H1 (cell line): ENCODE measurements around the gene ST3GAL2. TPM values are rescaled to one million over a fixed set of nuclear protein-coding genes. Genes with fewer than 3 reads are reported as not detected.

ENCODE experiments used
- CTCF ChIA-PET: fragments of 300-600 bp; sonication (Branson Sonifier 250); formaldehyde crosslinking; loops from one replicate; lab custom pipeline; 2021; ENCODE audit not compliant: partially characterized antibody; lab: Charles Lee
- POLR2A ChIA-PET: fragments of 300-600 bp; sonication (Branson Sonifier 250); formaldehyde crosslinking; loops from one replicate; lab custom pipeline; 2021; ENCODE audit warnings: inconsistent platforms; ENCODE audit not compliant: partially characterized antibody; lab: Charles Lee
- DNase-seq, 2 experiments: peaks; one replicate each; pipeline versions ENCODE4 v3.0.0 to v3.0.0-alpha.2; 2010 to 2022; ENCODE audit warnings: low spot score in 2 of 2, low read depth in 1 of 2, mixed read lengths in 1 of 2
- FAIRE-seq: peaks from 2 replicates; lab custom pipeline; 2011; peaks lifted over from hg19 to GRCh38; lab: Jason Lieb, UNC
- H2AFZ ChIP-seq: 2 replicates; pipeline ENCODE4 v1.8.1; 2012; ENCODE audit warnings: low read length, inconsistent platforms
- H2AK5ac ChIP-seq: 2 replicates; pipeline ENCODE4 v1.6.1; 2013; ENCODE audit warnings: low read depth, low read length
- H2BK120ac ChIP-seq: replicated peaks from 2 replicates; pipeline ENCODE3; 2013; ENCODE audit warnings: low read depth, low read length, inconsistent platforms
- H2BK12ac ChIP-seq: 2 replicates; pipeline ENCODE4 v1.6.1; 2013; ENCODE audit warnings: low read depth, low read length
- H2BK15ac ChIP-seq: 2 replicates; pipeline ENCODE4 v1.6.1; 2013; ENCODE audit warnings: low read length
- H2BK20ac ChIP-seq: 2 replicates; pipeline ENCODE4 v1.6.1; 2013; ENCODE audit warnings: low read length
- H2BK5ac ChIP-seq: 2 replicates; pipeline ENCODE4 v1.6.1; 2013; ENCODE audit warnings: low read depth, low read length
- H3K14ac ChIP-seq: 2 replicates; pipeline ENCODE4 v1.6.1; 2013; ENCODE audit warnings: inconsistent platforms; ENCODE audit not compliant: insufficient read length
- H3K18ac ChIP-seq: 2 replicates; pipeline ENCODE4 v1.6.1; 2013; ENCODE audit warnings: low read length; ENCODE audit errors: extremely low read depth
- H3K23ac ChIP-seq: 2 replicates; pipeline ENCODE4 v1.6.1; 2013; ENCODE audit warnings: inconsistent platforms; ENCODE audit not compliant: insufficient read length
- H3K23me2 ChIP-seq: 2 replicates; pipeline ENCODE4 v1.6.1; 2013; ENCODE audit warnings: low read depth, low read length
- H3K27ac ChIP-seq: 2 replicates; pipeline ENCODE4 v1.6.1; 2011; ENCODE audit warnings: low read depth, low read length, inconsistent platforms
- H3K27me3 ChIP-seq, 4 experiments: replicated peaks in 1 of 4; 1 replicate in 1 of 4; 2 replicates in 3 of 4; pipeline versions ENCODE4 v1.6.1 to v1.8.1; 2011 to 2013; ENCODE audit warnings: low read length in 3 of 4, mild to moderate bottlenecking in 3 of 4, inconsistent platforms in 2 of 4, mixed read lengths in 2 of 4, moderate library complexity in 1 of 4; ENCODE audit not compliant: control insufficient read depth in 3 of 4, insufficient read depth in 3 of 4; ENCODE audit errors: extremely low read depth in 1 of 4
- H3K36me3 ChIP-seq, 4 experiments: 2 replicates each; pipeline versions ENCODE4 v1.6.1 to v1.8.1; 2011 to 2013; ENCODE audit warnings: mild to moderate bottlenecking in 4 of 4, low read length in 3 of 4, moderate library complexity in 2 of 4, control low read depth in 1 of 4, inconsistent platforms in 1 of 4; ENCODE audit not compliant: insufficient read depth in 4 of 4, control insufficient read depth in 2 of 4
- H3K4ac ChIP-seq: replicated peaks from 2 replicates; pipeline ENCODE3; 2013; ENCODE audit warnings: low read length, low read depth, mixed read lengths, inconsistent platforms; ENCODE audit not compliant: insufficient read length
- H3K4me1 ChIP-seq, 4 experiments: replicated peaks in 1 of 4; 1 replicate in 1 of 4; 2 replicates in 3 of 4; pipeline versions ENCODE4 v1.6.1 to v1.8.1; 2011 to 2013; ENCODE audit warnings: low read length in 3 of 4, inconsistent platforms in 2 of 4, mixed read lengths in 1 of 4; ENCODE audit not compliant: insufficient read depth in 4 of 4, control insufficient read depth in 3 of 4
- H3K4me2 ChIP-seq, 2 experiments: 2 replicates each; pipeline versions ENCODE4 v1.6.1 to v1.8.1; 2011 to 2013; ENCODE audit warnings: low read depth in 2 of 2, low read length in 2 of 2, control low read depth in 1 of 2, inconsistent platforms in 1 of 2, mild to moderate bottlenecking in 1 of 2; ENCODE audit not compliant: insufficient read depth in 1 of 2
- H3K4me3 ChIP-seq, 4 experiments: fragments of 200-600, 300-600 bp in 1 of 4; sonication (generic), shearing (Covaris generic), sonication (Bioruptor Twin) in 1 of 4; 2 replicates each; pipeline versions ENCODE4 v1.5.1 to v1.8.1; 2011 to 2016; ENCODE audit warnings: low read length in 4 of 4, low read depth in 3 of 4, control low read depth in 2 of 4, inconsistent platforms in 2 of 4, mild to moderate bottlenecking in 2 of 4, mixed read lengths in 1 of 4, moderate library complexity in 1 of 4; ENCODE audit not compliant: insufficient read depth in 2 of 4; ENCODE audit errors: extremely low read depth in 1 of 4
- H3K56ac ChIP-seq: replicated peaks from 2 replicates; pipeline ENCODE3; 2013; ENCODE audit warnings: low read depth, mild to moderate bottlenecking, mixed read lengths, low read length, inconsistent platforms; ENCODE audit not compliant: insufficient read length
- H3K79me1 ChIP-seq: 2 replicates; pipeline ENCODE4 v1.6.1; 2013; ENCODE audit warnings: low read depth, low read length, control low read depth
- H3K79me2 ChIP-seq, 2 experiments: 2 replicates each; pipeline versions ENCODE4 v1.6.1 to v1.8.1; 2012 to 2013; ENCODE audit warnings: low read length in 2 of 2, mild to moderate bottlenecking in 2 of 2, inconsistent platforms in 1 of 2; ENCODE audit not compliant: insufficient read depth in 2 of 2, control insufficient read depth in 1 of 2
- H3K9ac ChIP-seq, 4 experiments: replicated peaks in 1 of 4; 1 replicate in 1 of 4; 2 replicates in 3 of 4; pipeline versions ENCODE4 v1.6.1 to v1.8.1; 2011 to 2013; ENCODE audit warnings: low read depth in 3 of 4, low read length in 3 of 4, control low read depth in 2 of 4, mild to moderate bottlenecking in 2 of 4, moderate library complexity in 2 of 4, inconsistent platforms in 1 of 4; ENCODE audit errors: extremely low read depth in 1 of 4
- H3K9me3 ChIP-seq, 2 experiments: 2 replicates each; pipeline versions ENCODE4 v1.6.1 to v1.8.1; 2012 to 2013; ENCODE audit warnings: mild to moderate bottlenecking in 2 of 2, moderate library complexity in 2 of 2, control low read depth in 1 of 2, inconsistent platforms in 1 of 2, low read depth in 1 of 2, low read length in 1 of 2, mixed read lengths in 1 of 2; ENCODE audit not compliant: insufficient read depth in 2 of 2
- H4K20me1 ChIP-seq, 2 experiments: replicated peaks in 1 of 2; 2 replicates each; pipeline versions ENCODE3 to v1.8.1; 2011 to 2013; ENCODE audit warnings: inconsistent platforms in 2 of 2, low read length in 2 of 2, mild to moderate bottlenecking in 1 of 2; ENCODE audit not compliant: insufficient read depth in 2 of 2, control insufficient read depth in 1 of 2
- H4K5ac ChIP-seq: 2 replicates; pipeline ENCODE4 v1.6.1; 2013; ENCODE audit warnings: low read length, low read depth, mixed read lengths, inconsistent platforms; ENCODE audit not compliant: insufficient read length
- H4K8ac ChIP-seq: 2 replicates; pipeline ENCODE4 v1.8.0; 2013; ENCODE audit warnings: mild to moderate bottlenecking, moderate library complexity, low read length, inconsistent platforms; ENCODE audit not compliant: insufficient read depth; ENCODE audit errors: extremely low read depth
- H4K91ac ChIP-seq: replicated peaks from 2 replicates; pipeline ENCODE3; 2013; ENCODE audit warnings: low read length, mixed read lengths, inconsistent platforms; ENCODE audit not compliant: insufficient read length
- TCF12 ChIP-seq: IDR thresholded peaks from 2 replicates; pipeline ENCODE4 v1.6.1; 2011; ENCODE audit warnings: low read depth, mild to moderate bottlenecking, low read length
- WGBS, 2 experiments: shearing (Covaris generic) in 1 of 2; methylation state at CpG; one replicate each; pipeline versions ENCODE4 v1.1.6 to v1.1.7; 2013 to 2015; ENCODE audit warnings: low lambda C conversion rate in 2 of 2, mixed read lengths in 2 of 2, inconsistent platforms in 1 of 2, low coverage in 1 of 2, missing lambda C conversion rate in 1 of 2; ENCODE audit not compliant: insufficient replicate concordance in 2 of 2, insufficient coverage in 1 of 2, insufficient read length in 1 of 2; ENCODE audit errors: extremely low coverage in 1 of 2, missing lambda C conversion rate in 1 of 2; 5-methylcytosine and 5-hydroxymethylcytosine counted together
- polyA plus RNA-seq, 7 experiments: library from polyadenylated mRNA; depleted of rRNA in 3 of 7; stranded (reverse) in 5 of 7; unstranded in 2 of 7; fragments of >200 nt in 5 of 7; fragments of 200-250 nt in 2 of 7; gene quantifications; 1 replicate in 5 of 7; 2 replicates in 1 of 7; 4 replicates in 1 of 7; pipeline versions ENCODE4 v1.2.1 to v1.2.3, GENCODE V29; 2011 to 2013; ENCODE audit warnings: missing spikeins in 2 of 7, mixed read lengths in 2 of 7
- total RNA-seq: library from RNA; stranded (reverse); fragmentation: NEBNext Ultra II Directional; extraction: Animal tissue kit (Norgen Biotek cat#: 25700); gene quantifications from 2 replicates; pipeline ENCODE4 v1.2.1, GENCODE V29; 2021
- TF ChIP-seq, protein P1 (sequence below): IDR thresholded peaks from 2 replicates; pipeline ENCODE4 v1.6.1; 2011; ENCODE audit warnings: low read length, improper control_type of control experiment

ST3GAL2 gene
- total and polyA plus RNA-seq, 2 of the 8 experiments (the other 6 are each of a cell fraction or from before 2014, with no cell fraction given): 14.4 to 39.7 TPM

DNA sequence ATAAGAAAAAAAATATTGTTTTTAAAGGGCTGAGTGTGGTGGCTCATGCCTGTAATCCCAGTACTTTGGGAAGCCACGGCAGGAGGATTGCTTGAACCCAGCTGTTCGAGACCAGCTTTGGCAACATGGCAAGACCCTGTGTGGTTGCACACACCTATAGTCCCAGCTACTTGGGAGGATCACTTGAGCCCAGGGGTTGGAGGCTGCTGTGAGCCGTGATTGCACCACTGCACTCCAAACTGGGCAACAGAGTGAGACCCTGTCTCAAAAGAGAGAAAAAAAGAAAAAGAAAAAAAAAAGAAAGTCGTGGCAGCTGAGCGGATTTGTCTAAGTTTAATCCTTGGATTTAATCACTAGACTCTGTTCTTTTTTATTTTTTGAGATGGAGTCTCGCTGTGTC lies 9.2 kb upstream of the ST3GAL2 start:
- H4K5ac ChIP-seq: no peak overlapping the region

More for the DNA sequence above, 9.2 kb upstream of the ST3GAL2 start:
- Histone ChIP-seq H4K91ac (no peak overlapping the region), H3K36me3 (no peaks in the 10 kb centered on the region), H3K79me2 (no peaks in the 10 kb centered on the region), H3K27me3 (no peaks in the 10 kb centered on the region), H3K4me2 (no peak overlapping the region), H3K4ac (no peak overlapping the region), H3K18ac (no peak overlapping the region), H3K14ac (no peak overlapping the region), H2BK5ac (no peak overlapping the region), H2BK12ac (peak overlapping the region; percentile 50; the same call in 1 of the 2 replicates), H3K9ac (no peak overlapping the region), H2BK20ac (no peak overlapping the region), H3K4me1 (no peaks in the 10 kb centered on the region; a peak in 1 of 7 replicates), H4K8ac (no peak overlapping the region), H3K79me1 (no peaks in the 10 kb centered on the region), H3K23me2 (no peaks in the 10 kb centered on the region), H3K23ac (no peak overlapping the region), H2AFZ (no peak overlapping the region), H3K4me3 (no peak overlapping the region), H3K56ac (no peak overlapping the region), H3K27ac (no peak overlapping the region), H2AK5ac (no peak overlapping the region), H3K9me3 (no peaks in the 10 kb centered on the region), H2BK15ac (no peak overlapping the region), H2BK120ac (no peak overlapping the region), H4K20me1 (no peaks in the 10 kb centered on the region)
- ChIA-PET POLR2A (interaction anchor here (0.7 kb wide), 1 partner anchor 66 kb away, joined by 3 read pairs; no protein-coding TSS in a partner anchor), CTCF (no interaction called here)
- WGBS, 2 experiments: 87% methylated on average over 6 of the region's 6 CpGs; no CpG with 5 or more reads in 1 of the 2 experiments
- DNase-seq (no peak), FAIRE-seq (no peak)
- TF ChIP-seq TCF12: no peak
- TF ChIP-seq, protein P1, sequence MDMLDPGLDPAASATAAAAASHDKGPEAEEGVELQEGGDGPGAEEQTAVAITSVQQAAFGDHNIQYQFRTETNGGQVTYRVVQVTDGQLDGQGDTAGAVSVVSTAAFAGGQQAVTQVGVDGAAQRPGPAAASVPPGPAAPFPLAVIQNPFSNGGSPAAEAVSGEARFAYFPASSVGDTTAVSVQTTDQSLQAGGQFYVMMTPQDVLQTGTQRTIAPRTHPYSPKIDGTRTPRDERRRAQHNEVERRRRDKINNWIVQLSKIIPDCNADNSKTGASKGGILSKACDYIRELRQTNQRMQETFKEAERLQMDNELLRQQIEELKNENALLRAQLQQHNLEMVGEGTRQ: no peak
